GM23248 (cell line): ENCODE data around the gene RUFY3.

Experiments
- EZH2 ChIP-seq: fragments of 200-600 bp; sonication (generic); IDR thresholded peaks from 2 replicates; pipeline ENCODE4 v1.6.1; 2018; ENCODE audit warnings: antibody characterized with exemption, mild to moderate bottlenecking; ENCODE audit not compliant: insufficient read depth, poor library complexity, severe bottlenecking
- EZH2phosphoT487 ChIP-seq: fragments of 200-600 bp; sonication (generic); IDR thresholded peaks from 2 replicates; pipeline ENCODE4 v1.6.1; 2018; ENCODE audit warnings: antibody characterized with exemption, moderate library complexity, mild to moderate bottlenecking, low read depth; ENCODE audit not compliant: insufficient read depth

GRCh38 chr4:70712150-70712549 lies 9.6 kb upstream of the RUFY3 start:
- TF ChIP-seq EZH2phosphoT487 (no peak), EZH2 (no peak)
